MM.1S (cell line): ENCODE results near the gene FKBP15.

Experiments used
- DNase-seq: peaks from one replicate; pipeline ENCODE4 v3.0.0-alpha.2; 2015
- H2AFZ ChIP-seq: fragments of 300-600 bp; sonication (generic); 2 replicates; pipeline ENCODE4 v1.6.0; 2016; ENCODE audit warnings: antibody characterized with exemption, low read length
- H3F3A ChIP-seq: fragments of 300-600 bp; sonication (generic); 2 replicates; pipeline ENCODE4 v1.6.1; 2016; ENCODE audit warnings: mild to moderate bottlenecking, antibody characterized with exemption, low read length, moderate library complexity, mixed read lengths; ENCODE audit not compliant: insufficient read depth
- H3K27ac ChIP-seq: fragments of 300-600 bp; sonication (generic); 2 replicates; pipeline ENCODE4 v1.5.1; 2016; ENCODE audit warnings: mild to moderate bottlenecking, low read length
- H3K27me3 ChIP-seq: fragments of 300-600 bp; sonication (generic); replicated peaks from 2 replicates; pipeline ENCODE4 v1.6.0; 2016; ENCODE audit warnings: low read length; ENCODE audit not compliant: insufficient read depth
- H3K36me3 ChIP-seq: fragments of 300-600 bp; sonication (generic); replicated peaks from 2 replicates; pipeline ENCODE4 v1.6.1; 2016; ENCODE audit warnings: mild to moderate bottlenecking, low read length, mixed read lengths; ENCODE audit not compliant: insufficient read depth
- H3K4me1 ChIP-seq: fragments of 300-600 bp; sonication (generic); 2 replicates; pipeline ENCODE4 v1.6.1; 2016; ENCODE audit warnings: low read length, mixed read lengths
- H3K4me2 ChIP-seq: fragments of 300-600 bp; sonication (generic); 2 replicates; pipeline ENCODE4 v1.6.0; 2016; ENCODE audit warnings: low read depth, low read length
- H3K4me3 ChIP-seq: fragments of 300-600 bp; sonication (generic); 2 replicates; pipeline ENCODE4 v1.5.1; 2016; ENCODE audit warnings: low read length, mixed read lengths
- H3K79me2 ChIP-seq: fragments of 300-600 bp; sonication (generic); 2 replicates; pipeline ENCODE4 v1.6.1; 2016; ENCODE audit warnings: mixed run types, low read length, mixed read lengths
- H3K9ac ChIP-seq: fragments of 300-600 bp; sonication (generic); 2 replicates; pipeline ENCODE4 v1.6.1; 2016; ENCODE audit warnings: low read length, mixed read lengths
- H3K9me2 ChIP-seq: fragments of 300-600 bp; sonication (generic); replicated peaks from 2 replicates; pipeline ENCODE4 v1.6.1; 2016; ENCODE audit warnings: mild to moderate bottlenecking, low read length, mixed read lengths; ENCODE audit not compliant: insufficient read depth
- H3K9me3 ChIP-seq: fragments of 300-600 bp; sonication (generic); replicated peaks from 2 replicates; pipeline ENCODE4 v1.6.1; 2016; ENCODE audit warnings: mild to moderate bottlenecking, low read length, mixed read lengths; ENCODE audit not compliant: insufficient read depth
- H4K20me1 ChIP-seq: fragments of 300-600 bp; sonication (generic); 2 replicates; pipeline ENCODE4 v1.6.1; 2016; ENCODE audit warnings: mild to moderate bottlenecking, low read length, moderate library complexity, mixed read lengths; ENCODE audit not compliant: insufficient read depth
- EZH2 ChIP-seq: fragments of 300-600 bp; sonication (generic); optimal IDR thresholded peaks from 2 replicates; pipeline ENCODE3; 2017; ENCODE audit warnings: low read depth, mild to moderate bottlenecking, antibody characterized with exemption, low read length, mixed read lengths
- EZH2phosphoT487 ChIP-seq: fragments of 300-600 bp; sonication (generic); IDR thresholded peaks from 2 replicates; pipeline ENCODE4 v1.6.1; 2018; ENCODE audit warnings: antibody characterized with exemption, low read length
- TF ChIP-seq, protein P1 (sequence below): fragments of 300-600 bp; sonication (generic); IDR thresholded peaks from 2 replicates; pipeline ENCODE4 v1.5.1; 2016; ENCODE audit warnings: antibody characterized with exemption, low read length, mixed read lengths

Gene FKBP15

DNA sequence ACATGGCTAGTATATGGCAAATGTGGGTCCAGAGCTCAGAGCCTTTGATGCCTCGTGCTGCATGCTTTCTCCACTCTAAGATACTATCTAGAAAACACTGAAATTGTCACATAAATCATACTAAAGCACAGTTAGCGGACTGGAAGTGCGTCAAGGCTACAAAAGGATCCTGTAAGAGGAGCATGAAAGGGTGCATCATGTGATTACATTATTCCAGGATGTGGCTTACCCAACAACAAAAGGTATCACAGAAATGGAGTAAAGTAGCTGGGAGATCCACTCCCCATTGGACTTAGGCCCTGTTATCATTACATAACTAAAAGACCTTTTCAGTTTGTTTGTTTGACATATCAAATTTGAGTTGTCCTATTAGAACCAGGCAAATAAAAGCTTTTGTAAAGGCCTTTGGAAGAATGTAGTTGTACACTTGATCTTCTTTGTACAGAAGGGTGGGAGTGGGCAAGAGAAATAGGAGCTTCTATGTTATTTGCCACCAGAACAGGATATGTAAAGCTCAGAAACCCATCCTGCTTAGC, 7.1 kb upstream of the FKBP15 start:
- Histone ChIP-seq H3K27me3 (no peaks in the 10 kb centered on the region), H4K20me1 (no peaks in the 10 kb centered on the region), H3K36me3 (no peaks in the 10 kb centered on the region), H3K9me2 (no peaks in the 10 kb centered on the region), H3K27ac (no peak overlapping the region), H3F3A (no peaks in the 10 kb centered on the region), H3K9ac (no peak overlapping the region), H3K9me3 (no peaks in the 10 kb centered on the region), H3K4me2 (no peak overlapping the region), H3K79me2 (no peaks in the 10 kb centered on the region), H3K4me1 (no peaks in the 10 kb centered on the region), H2AFZ (no peak overlapping the region), H3K4me3 (no peak overlapping the region)
- no peak for DNase-seq
- TF ChIP-seq EZH2: no peak
- TF ChIP-seq EZH2phosphoT487: no peak
- TF ChIP-seq, protein P1, sequence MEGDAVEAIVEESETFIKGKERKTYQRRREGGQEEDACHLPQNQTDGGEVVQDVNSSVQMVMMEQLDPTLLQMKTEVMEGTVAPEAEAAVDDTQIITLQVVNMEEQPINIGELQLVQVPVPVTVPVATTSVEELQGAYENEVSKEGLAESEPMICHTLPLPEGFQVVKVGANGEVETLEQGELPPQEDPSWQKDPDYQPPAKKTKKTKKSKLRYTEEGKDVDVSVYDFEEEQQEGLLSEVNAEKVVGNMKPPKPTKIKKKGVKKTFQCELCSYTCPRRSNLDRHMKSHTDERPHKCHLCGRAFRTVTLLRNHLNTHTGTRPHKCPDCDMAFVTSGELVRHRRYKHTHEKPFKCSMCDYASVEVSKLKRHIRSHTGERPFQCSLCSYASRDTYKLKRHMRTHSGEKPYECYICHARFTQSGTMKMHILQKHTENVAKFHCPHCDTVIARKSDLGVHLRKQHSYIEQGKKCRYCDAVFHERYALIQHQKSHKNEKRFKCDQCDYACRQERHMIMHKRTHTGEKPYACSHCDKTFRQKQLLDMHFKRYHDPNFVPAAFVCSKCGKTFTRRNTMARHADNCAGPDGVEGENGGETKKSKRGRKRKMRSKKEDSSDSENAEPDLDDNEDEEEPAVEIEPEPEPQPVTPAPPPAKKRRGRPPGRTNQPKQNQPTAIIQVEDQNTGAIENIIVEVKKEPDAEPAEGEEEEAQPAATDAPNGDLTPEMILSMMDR: no peak

DNA sequence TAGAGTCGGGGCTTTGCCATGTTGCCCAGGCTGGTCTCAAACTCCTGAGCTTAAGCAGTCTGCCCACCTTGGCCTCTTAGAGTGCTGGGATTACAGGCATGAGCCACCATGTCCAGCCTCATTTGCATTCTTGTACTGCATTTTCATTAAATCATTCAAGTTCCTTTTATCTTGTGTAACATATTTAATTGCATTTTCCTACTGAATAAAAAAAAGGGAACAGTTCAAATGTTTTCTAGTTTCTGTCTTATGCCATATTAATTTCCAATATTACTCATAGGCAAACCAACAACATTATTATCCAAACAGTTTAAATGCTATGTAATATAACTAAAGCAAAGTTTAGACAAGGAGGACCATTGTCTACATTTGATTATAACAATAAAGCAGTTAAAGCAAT, 6.4 kb upstream of the FKBP15 start:
- DNase-seq: no peak
- Histone ChIP-seq H4K20me1 (no peaks in the 10 kb centered on the region), H3K9ac (no peak overlapping the region), H3K9me2 (no peaks in the 10 kb centered on the region), H3K9me3 (no peaks in the 10 kb centered on the region), H3K27ac (no peak overlapping the region), H3F3A (no peaks in the 10 kb centered on the region), H3K36me3 (no peaks in the 10 kb centered on the region), H3K4me2 (no peak overlapping the region), H3K4me1 (peaks cover 3% of the 10 kb centered on the region; the same call in 1 of the 2 replicates), H3K79me2 (peaks cover 3% of the 10 kb centered on the region; the same call in 1 of the 2 replicates), H3K4me3 (no peak overlapping the region), H2AFZ (no peak overlapping the region), H3K27me3 (no peaks in the 10 kb centered on the region)
- TF ChIP-seq, protein P1: no peak
- TF ChIP-seq EZH2phosphoT487: no peak
- TF ChIP-seq EZH2: no peak

DNA sequence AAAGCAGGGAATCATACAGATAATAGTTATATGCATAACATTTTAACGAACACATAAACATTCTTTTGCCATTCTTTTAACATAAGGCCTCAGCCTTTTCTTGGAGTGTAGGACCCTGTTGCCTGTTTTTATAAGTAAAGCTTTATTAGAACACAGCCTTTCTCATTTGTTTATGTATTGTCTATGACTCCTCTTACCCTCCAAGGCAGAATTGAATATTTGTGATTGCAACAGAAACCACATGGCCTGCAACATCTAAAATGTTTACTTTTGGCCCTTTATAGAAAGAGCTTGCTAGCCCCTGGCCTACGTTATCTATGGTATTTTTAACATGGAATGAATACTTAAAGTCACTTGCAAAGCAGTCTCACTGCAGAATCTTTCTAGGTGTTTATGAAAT, 2.9 kb upstream of the FKBP15 start:
- H3K4me2 ChIP-seq: no peak overlapping the region

More for the DNA sequence above, 2.9 kb upstream of the FKBP15 start:
- DNase-seq: no peak
- H3K9ac ChIP-seq: no peak overlapping the region
- peaks cover 33% of the 10 kb centered on the region for H3K79me2 ChIP-seq
- H3K27ac ChIP-seq: no peak overlapping the region
- H3K4me3 ChIP-seq: no peak overlapping the region
- H3K4me1 ChIP-seq: peaks cover 24% of the 10 kb centered on the region
- H3K27me3 ChIP-seq: no peaks in the 10 kb centered on the region
- no peaks in the 10 kb centered on the region for H3K9me2 ChIP-seq
- no peaks in the 10 kb centered on the region for H4K20me1 ChIP-seq
- no peaks in the 10 kb centered on the region for H3K9me3 ChIP-seq
- no peak overlapping the region for H2AFZ ChIP-seq
- H3K36me3 ChIP-seq: no peaks in the 10 kb centered on the region
- TF ChIP-seq EZH2phosphoT487: no peak
- TF ChIP-seq, protein P1: no peak
- TF ChIP-seq EZH2: no peak
- H3F3A ChIP-seq: peaks cover 15% of the 10 kb centered on the region
